Muscle of leg (tissue), 11 donors: Measurements from ENCODE around the gene MED22. TPM values are rescaled to one million over a fixed set of nuclear protein-coding genes. Genes with fewer than 3 reads are reported as not detected.

ENCODE experiments used
- DNase-seq: peaks from one replicate; pipeline ENCODE4 v3.0.0; 2013
- H3K27ac ChIP-seq: one replicate; pipeline ENCODE4 v1.5.1; 2013; ENCODE audit warnings: mild to moderate bottlenecking, low read length, control low read depth
- H3K27me3 ChIP-seq: one replicate; pipeline ENCODE4 v1.6.1; 2013; ENCODE audit warnings: low read length; ENCODE audit not compliant: control insufficient read depth, insufficient read depth
- H3K36me3 ChIP-seq: one replicate; pipeline ENCODE4 v1.6.1; 2013; ENCODE audit warnings: low read length; ENCODE audit not compliant: control insufficient read depth, insufficient read depth
- H3K4me1 ChIP-seq: one replicate; pipeline ENCODE4 v1.6.1; 2013; ENCODE audit warnings: low read length; ENCODE audit not compliant: control insufficient read depth, insufficient read depth
- H3K4me3 ChIP-seq: one replicate; pipeline ENCODE4 v1.5.1; 2013; ENCODE audit warnings: low read length, control low read depth
- H3K9me3 ChIP-seq: replicated peaks from 2 replicates; pipeline ENCODE4 v1.6.1; 2013; ENCODE audit warnings: low read depth, low read length; ENCODE audit not compliant: control insufficient read depth
- WGBS: methylation state at CpG from one replicate; pipeline ENCODE4 v1.1.5; 2013; ENCODE audit warnings: missing lambda C conversion rate; ENCODE audit not compliant: insufficient coverage; 5-methylcytosine and 5-hydroxymethylcytosine counted together
- polyA plus RNA-seq, 8 donors: library from polyadenylated mRNA; unstranded; fragments of 120-200 nt; gene quantifications; one replicate each; pipeline versions ENCODE4 v1.2.1 to v1.2.3, GENCODE V29; 2013; ENCODE audit warnings: inconsistent platforms in 1 of 8, low replicate concordance in 1 of 8; ENCODE audit not compliant: insufficient read length in 8 of 8, insufficient read depth in 1 of 8
- total RNA-seq: library from RNA; stranded (reverse); fragments of 120-200 nt; gene quantifications from one replicate; pipeline ENCODE4 v1.2.4, GENCODE V29; 2013

MED22 gene
- total and polyA plus RNA-seq, 9 donors: 22.7 to 29.0 (median 25.9) TPM

DNA sequence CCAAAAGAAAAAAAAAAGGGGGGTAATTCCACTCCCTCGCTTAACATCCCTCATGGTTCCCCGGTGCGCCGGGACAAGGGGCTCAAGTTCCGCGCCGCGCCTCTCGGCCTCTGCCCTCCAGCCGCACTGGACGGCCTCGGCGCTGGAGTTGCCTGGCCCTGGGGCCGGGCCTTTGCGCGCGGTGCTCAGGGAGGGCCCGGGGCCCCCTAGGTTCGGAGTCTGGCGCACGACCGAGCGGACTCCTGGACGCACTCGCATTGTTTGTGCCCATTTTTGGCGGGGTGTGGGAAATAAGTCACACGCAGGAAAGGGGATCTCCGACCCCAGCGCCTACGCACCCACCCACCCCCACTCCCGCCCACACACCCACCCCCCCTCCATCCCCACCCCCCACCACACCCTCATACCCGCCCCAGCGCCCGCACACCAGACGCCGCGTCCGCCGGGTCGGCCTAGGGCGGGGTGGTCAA lies 381 bp downstream of the MED22 start:
- 0% methylated on average over 25 of the region's 41 CpGs for WGBS
- Histone ChIP-seq H3K4me3 (peak overlapping the region; percentile 100), H3K27me3 (no peaks in the 10 kb centered on the region), H3K27ac (peak overlapping the region; percentile 92), H3K36me3 (peaks cover 77% of the 10 kb centered on the region), H3K4me1 (peaks cover 31% of the 10 kb centered on the region), H3K9me3 (no peaks in the 10 kb centered on the region)
- DNase-seq: peak; percentile 62

DNA sequence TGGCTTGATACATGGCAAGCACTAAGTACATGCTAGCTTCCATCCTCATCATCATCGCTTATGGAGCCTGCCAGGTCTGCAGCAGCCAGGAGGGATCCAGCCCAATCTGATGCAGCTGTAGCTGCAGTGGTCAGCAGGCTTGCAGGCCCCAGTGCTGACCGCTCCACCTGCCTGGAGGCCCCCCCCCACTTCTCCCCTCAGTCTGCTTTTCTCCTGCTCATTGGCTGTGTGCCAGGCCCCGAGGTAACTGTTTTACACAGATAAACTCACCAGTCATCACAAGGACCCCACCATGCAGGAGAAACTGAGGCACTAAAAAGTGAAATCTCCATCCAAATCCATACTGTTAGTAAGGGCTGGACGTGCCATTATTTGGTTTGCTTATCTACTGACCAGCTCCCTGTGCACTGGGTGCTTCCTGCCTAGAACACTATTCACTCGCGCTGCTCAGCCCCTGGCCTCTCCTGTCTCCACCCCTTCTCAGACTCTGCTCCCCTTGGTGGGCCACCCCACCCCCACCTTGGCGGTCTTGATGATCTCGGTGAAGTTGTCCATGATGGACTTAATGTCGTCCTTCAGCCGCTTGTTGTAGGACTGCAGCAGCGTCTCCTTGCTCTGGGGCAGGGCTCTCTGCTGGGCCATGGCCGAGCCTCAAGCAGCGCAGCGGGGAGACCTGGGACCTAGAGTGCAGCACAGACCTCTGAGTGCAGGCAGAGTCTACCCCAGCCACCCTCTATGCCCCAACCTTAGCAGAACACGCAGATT lies 1.7 kb downstream of the MED22 start:
- 62% methylated on average over 10 of the region's 15 CpGs for WGBS
- peaks cover 35% of the 10 kb centered on the region for H3K4me1 ChIP-seq
- H3K4me3 ChIP-seq: peak overlapping the region; percentile 100
- peak overlapping the region; percentile 47 for H3K27ac ChIP-seq
- DNase-seq: no peak
- H3K9me3 ChIP-seq: no peaks in the 10 kb centered on the region
- peaks cover 75% of the 10 kb centered on the region for H3K36me3 ChIP-seq
- H3K27me3 ChIP-seq: no peaks in the 10 kb centered on the region

DNA sequence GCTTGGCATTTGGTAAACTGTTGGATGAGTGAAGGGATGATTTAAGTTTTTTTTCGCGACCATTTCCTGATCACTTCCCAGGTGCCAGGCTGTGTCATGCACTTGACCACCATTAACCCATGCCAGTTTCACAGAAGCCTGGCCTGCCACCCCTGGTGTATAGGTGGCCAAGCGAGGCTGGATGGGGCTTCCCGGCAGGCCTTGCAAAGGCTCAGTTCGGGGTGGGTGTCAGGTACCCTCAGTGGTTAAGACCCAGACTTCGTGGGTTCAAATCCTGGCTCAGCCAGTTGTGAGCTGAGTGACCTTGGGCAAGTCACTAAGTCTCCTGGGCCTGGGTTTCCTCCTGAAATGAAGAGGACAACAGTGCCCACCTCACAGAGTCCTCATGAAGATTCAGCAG lies 2.3 kb downstream of the MED22 start:
- 94% methylated on average over 2 of the region's 6 CpGs for WGBS
- peaks cover 35% of the 10 kb centered on the region for H3K4me1 ChIP-seq
- H3K4me3 ChIP-seq: no peak overlapping the region
- H3K27ac ChIP-seq: no peak overlapping the region
- no peaks in the 10 kb centered on the region for H3K27me3 ChIP-seq
- peaks cover 75% of the 10 kb centered on the region for H3K36me3 ChIP-seq
- H3K9me3 ChIP-seq: no peaks in the 10 kb centered on the region
- no peak for DNase-seq

DNA sequence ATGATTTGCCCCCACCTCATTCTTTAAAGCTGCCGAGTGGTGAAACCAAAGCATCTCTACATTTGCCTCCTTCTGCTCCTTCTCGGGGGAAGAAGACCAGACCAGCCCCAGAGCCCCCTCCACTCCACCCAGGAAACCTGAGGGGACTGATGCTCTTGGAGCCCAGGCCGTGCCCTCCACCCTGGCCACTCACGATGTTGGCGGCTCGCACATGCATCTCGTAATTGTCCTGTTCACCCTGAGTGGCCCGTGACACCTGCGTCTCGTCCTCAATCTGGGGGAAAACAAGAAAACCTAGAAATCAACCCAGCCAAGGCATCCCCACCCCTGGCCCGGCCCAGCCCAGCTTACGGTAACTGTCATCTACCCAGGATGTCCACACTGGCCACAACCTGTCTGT lies 3.0 kb downstream of the MED22 start:
- Histone ChIP-seq H3K4me1 (peaks cover 35% of the 10 kb centered on the region), H3K27ac (no peak overlapping the region), H3K36me3 (peaks cover 74% of the 10 kb centered on the region)

DNA sequence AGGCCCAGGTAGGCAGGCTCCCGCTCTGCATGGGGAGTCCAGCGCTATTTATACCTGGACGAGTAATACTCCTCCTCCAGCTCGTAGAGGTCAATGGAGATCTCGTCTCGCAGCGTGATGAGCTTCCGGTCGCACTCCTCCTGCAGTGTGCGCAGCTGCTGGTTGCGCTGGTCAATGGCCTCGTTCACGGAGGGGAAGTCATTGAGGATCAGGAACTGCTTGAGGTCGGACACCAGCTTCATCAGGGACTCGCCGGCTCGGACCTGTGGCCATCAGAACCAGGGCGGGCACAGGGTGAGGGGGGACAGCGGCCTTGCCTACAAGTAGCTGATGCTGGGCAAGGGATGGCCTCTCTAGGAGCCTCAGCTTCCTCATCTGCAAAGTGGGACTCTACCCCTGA lies 3.9 kb downstream of the MED22 start:
- WGBS: 96% methylated on average over 14 of the region's 19 CpGs
- DNase-seq: no peak
- H3K27ac ChIP-seq: no peak overlapping the region
- H3K9me3 ChIP-seq: no peaks in the 10 kb centered on the region
- H3K4me1 ChIP-seq: peaks cover 26% of the 10 kb centered on the region
- no peaks in the 10 kb centered on the region for H3K27me3 ChIP-seq
- H3K36me3 ChIP-seq: peaks cover 73% of the 10 kb centered on the region
- H3K4me3 ChIP-seq: no peak overlapping the region

More for the DNA sequence above, 3.0 kb downstream of the MED22 start:
- WGBS: 90% methylated on average over 12 of the region's 12 CpGs
- no peak overlapping the region for H3K4me3 ChIP-seq
- no peak for DNase-seq
- H3K27me3 ChIP-seq: no peaks in the 10 kb centered on the region
- no peaks in the 10 kb centered on the region for H3K9me3 ChIP-seq

DNA sequence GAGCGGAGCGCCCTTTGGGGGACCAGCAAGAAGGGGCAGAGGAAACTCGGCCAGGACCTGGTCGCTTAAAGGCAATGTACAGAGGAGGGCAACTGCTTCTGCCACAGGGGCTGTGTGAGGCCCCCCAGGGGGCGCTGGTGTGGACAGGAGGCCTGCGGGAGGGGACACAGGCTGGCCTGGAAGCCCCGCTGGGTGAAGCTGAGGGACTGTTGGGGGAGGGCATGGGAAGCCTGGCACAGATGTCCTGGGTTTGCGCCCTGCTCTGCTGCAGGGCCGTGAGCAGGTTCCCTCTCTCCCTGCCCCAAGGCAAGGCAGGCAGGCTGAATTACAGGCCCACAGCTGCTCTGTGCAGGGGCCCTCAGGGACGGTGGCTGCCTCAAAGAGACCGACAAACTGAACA lies 5.4 kb downstream of the MED22 start:
- 73% methylated on average over 9 of the region's 11 CpGs for WGBS
- DNase-seq: no peak
- Histone ChIP-seq H3K36me3 (peaks cover 79% of the 10 kb centered on the region), H3K4me3 (no peak overlapping the region), H3K9me3 (no peaks in the 10 kb centered on the region), H3K27ac (no peak overlapping the region), H3K4me1 (peaks cover 21% of the 10 kb centered on the region), H3K27me3 (no peaks in the 10 kb centered on the region)

DNA sequence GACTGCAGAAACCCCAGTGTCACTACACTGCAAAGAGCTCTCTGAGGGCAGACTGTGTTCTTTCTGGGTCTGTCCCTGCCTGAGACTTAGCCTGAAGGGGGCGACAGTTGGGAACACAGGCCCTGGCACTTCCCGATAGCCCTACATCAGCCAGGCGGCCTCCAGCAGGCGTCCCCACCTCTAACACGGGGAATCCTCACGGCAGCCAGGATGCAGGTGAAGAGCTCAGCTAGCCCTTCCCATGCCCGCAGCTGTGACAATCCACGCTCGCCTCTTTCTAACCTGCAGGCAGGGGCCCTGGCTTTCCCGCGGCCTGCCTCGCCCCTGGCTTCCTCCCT lies 5.9 kb downstream of the MED22 start:
- DNase-seq: no peak

DNA sequence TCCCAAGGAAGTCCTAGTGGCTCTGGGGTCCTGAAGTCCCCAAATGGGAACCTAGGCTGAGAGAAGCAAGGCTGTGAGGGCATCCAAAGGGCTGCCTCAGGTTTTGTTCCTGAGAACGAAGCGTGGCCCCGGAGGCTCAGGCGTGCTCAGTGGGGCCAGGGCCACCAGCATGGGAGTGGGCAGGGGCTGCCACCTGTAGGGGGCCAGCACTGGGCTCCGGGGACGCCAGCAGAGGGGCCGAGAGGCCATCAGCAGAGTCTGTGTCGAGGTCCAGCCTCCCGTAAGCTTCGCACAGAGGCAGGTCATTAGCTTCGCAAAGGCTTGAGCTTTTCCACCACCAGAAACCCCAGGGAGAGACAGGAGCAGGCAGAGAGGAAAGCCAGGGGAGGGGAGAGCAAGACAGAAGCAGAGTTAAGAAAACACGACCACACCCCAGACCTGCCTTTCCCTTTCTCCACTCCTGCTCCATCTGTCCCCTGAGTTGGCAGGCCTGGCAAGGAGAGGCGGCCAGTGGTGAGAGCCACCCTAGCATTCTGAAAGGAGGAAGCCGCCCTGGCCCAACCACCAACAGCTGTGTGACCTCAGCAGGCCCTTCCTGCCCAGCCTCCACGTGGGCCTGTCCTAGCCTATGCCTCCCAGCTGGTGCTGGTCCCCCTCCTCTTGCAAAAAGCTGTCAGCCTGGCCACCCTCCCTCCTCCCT lies 6.4 kb downstream of the MED22 start:
- no peak overlapping the region for H3K4me3 ChIP-seq
- peaks cover 18% of the 10 kb centered on the region for H3K4me1 ChIP-seq
- no peak overlapping the region for H3K27ac ChIP-seq
- DNase-seq: peak; percentile 61
- peaks cover 79% of the 10 kb centered on the region for H3K36me3 ChIP-seq
- WGBS: 79% methylated on average over 13 of the region's 15 CpGs
- H3K27me3 ChIP-seq: no peaks in the 10 kb centered on the region
- H3K9me3 ChIP-seq: no peaks in the 10 kb centered on the region

More for the DNA sequence above, 5.9 kb downstream of the MED22 start:
- Histone ChIP-seq H3K4me1 (peaks cover 21% of the 10 kb centered on the region), H3K27me3 (no peaks in the 10 kb centered on the region), H3K9me3 (no peaks in the 10 kb centered on the region), H3K4me3 (no peak overlapping the region), H3K27ac (no peak overlapping the region), H3K36me3 (peaks cover 79% of the 10 kb centered on the region)
- 70% methylated on average over 11 of the region's 12 CpGs for WGBS

DNA sequence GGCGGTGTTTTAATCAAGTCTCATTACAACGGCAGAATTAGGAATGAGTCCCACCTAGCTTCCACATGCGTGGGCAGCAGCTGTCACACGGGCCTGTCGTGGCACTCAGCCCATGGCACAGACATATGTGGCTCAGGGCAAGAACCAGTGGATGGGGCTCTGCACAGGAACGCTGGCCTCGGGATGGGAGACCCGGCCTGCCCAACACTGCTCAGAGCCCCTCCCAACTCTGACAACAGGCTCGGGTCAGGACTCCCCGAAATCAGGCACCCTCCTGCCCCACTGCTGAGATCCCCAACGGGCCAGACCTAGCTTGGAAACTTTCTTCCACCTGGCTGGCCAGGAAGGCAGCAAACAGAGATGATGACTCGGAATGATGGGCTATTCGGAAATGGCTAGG lies 7.0 kb downstream of the MED22 start:
- WGBS: 92% methylated on average over 12 of the region's 13 CpGs
- DNase-seq: no peak
- H3K4me1 ChIP-seq: peaks cover 15% of the 10 kb centered on the region
- no peaks in the 10 kb centered on the region for H3K27me3 ChIP-seq
- H3K4me3 ChIP-seq: no peak overlapping the region
- no peaks in the 10 kb centered on the region for H3K9me3 ChIP-seq
- H3K27ac ChIP-seq: no peak overlapping the region
- H3K36me3 ChIP-seq: peaks cover 74% of the 10 kb centered on the region

DNA sequence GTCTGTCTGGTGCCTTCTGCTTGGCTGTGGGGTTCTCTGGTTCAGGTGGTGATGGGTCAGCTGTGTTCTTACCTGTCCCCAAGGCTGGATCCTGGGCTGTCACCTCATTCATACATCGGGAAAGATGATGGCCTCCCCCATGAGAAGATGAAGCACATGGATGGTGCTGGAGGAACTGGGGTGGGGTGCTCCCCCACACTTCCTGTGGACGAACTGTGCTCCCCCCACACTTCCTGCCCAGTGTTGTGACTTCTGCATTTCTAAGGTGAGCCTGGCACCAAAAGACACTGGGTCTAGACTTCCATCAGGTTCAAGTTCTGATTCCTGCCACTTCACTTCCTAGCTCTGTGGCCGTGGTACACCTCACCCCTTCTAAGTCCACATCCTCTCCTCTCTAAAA lies 7.7 kb downstream of the MED22 start:
- Histone ChIP-seq H3K9me3 (no peaks in the 10 kb centered on the region), H3K27ac (no peak overlapping the region), H3K4me3 (no peak overlapping the region), H3K36me3 (peaks cover 67% of the 10 kb centered on the region), H3K27me3 (no peaks in the 10 kb centered on the region), H3K4me1 (peaks cover 16% of the 10 kb centered on the region)
- WGBS: 50% methylated on average over 1 of the region's 3 CpGs
- no peak for DNase-seq
